Measurements from ENCODE around the gene PECR.
A peak's percentile ranks its signal among the peaks of the same experiment; 100 is the strongest.
"Not testable (repeated sequence)": the region's sequence is repeated elsewhere in the genome, so short reads cannot be mapped to it uniquely, and the experiment has no call there.

Gene PECR

GRCh38 chr2:216104691-216105090 is 23.1 kb upstream of the PECR start:
- no peak for DNase-seq (ENCODE audit: low spot score)

GRCh38 chr2:216103213-216103612 is 21.6 kb upstream of the PECR start:
- no peak for DNase-seq (ENCODE audit: low spot score)

- no peak for DNase-seq (ENCODE audit: low spot score)
Observed at GRCh38 chr2:216101109-216101508, 19.5 kb upstream of the PECR start.

- DNase-seq (ENCODE audit: low spot score), result no peak
Observed at GRCh38 chr2:216098421-216099334, 17.1 kb upstream of the PECR start.

GRCh38 chr2:216094701-216095100 is 13.1 kb upstream of the PECR start:
- DNase-seq (ENCODE audit: low spot score), result no peak

GRCh38 chr2:216092646-216093045 is 11.0 kb upstream of the PECR start:
- no peak for DNase-seq (ENCODE audit: low spot score)

- DNase-seq (ENCODE audit: low spot score), result peak; percentile 32
Observed at GRCh38 chr2:216090369-216090786, 8.8 kb upstream of the PECR start.

GRCh38 chr2:216086207-216086893 is 4.7 kb upstream of the PECR start:
- no peak for DNase-seq (ENCODE audit: low spot score)

- no peak for DNase-seq (ENCODE audit: low spot score)
Observed at GRCh38 chr2:216084547-216084946, 2.9 kb upstream of the PECR start.

GRCh38 chr2:216083464-216084281 is 2.1 kb upstream of the PECR start:
- DNase-seq (ENCODE audit: low spot score), result peak; percentile 18

GRCh38 chr2:216082805-216083204 is 1.2 kb upstream of the PECR start:
- DNase-seq (ENCODE audit: low spot score), result no peak

- peak; percentile 26 for DNase-seq (ENCODE audit: low spot score)
Observed at GRCh38 chr2:216082117-216082711, 605 bp upstream of the PECR start.

GRCh38 chr2:216081012-216081411 is 597 bp downstream of the PECR start:
- DNase-seq (ENCODE audit: low spot score), result no peak

GRCh38 chr2:216080048-216080447 is 1.6 kb downstream of the PECR start:
- DNase-seq (ENCODE audit: low spot score), result not testable (repeated sequence)

- no peak for DNase-seq (ENCODE audit: low spot score)
Observed at GRCh38 chr2:216078776-216079175, 2.8 kb downstream of the PECR start.

GRCh38 chr2:216075510-216076485 is 5.8 kb downstream of the PECR start:
- no peak for DNase-seq (ENCODE audit: low spot score)

- DNase-seq (ENCODE audit: low spot score), result no peak
Observed at GRCh38 chr2:216074794-216075193, 6.8 kb downstream of the PECR start.

- DNase-seq (ENCODE audit: low spot score), result no peak
Observed at GRCh38 chr2:216074380-216074779, 7.2 kb downstream of the PECR start.

GRCh38 chr2:216073773-216074172 is 7.8 kb downstream of the PECR start:
- no peak for DNase-seq (ENCODE audit: low spot score)

GRCh38 chr2:216072473-216072872 is 9.1 kb downstream of the PECR start:
- no peak for DNase-seq (ENCODE audit: low spot score)

Data from AG08396 (cell line).